ENCODE measurements around the gene FLYWCH1. TPM values are rescaled to one million over a fixed set of nuclear protein-coding genes. Genes with fewer than 3 reads are reported as not detected.

Gene FLYWCH1
- total RNA-seq, 2 donors from 2014 or later, result 41.4 to 97.1 TPM

DNA sequence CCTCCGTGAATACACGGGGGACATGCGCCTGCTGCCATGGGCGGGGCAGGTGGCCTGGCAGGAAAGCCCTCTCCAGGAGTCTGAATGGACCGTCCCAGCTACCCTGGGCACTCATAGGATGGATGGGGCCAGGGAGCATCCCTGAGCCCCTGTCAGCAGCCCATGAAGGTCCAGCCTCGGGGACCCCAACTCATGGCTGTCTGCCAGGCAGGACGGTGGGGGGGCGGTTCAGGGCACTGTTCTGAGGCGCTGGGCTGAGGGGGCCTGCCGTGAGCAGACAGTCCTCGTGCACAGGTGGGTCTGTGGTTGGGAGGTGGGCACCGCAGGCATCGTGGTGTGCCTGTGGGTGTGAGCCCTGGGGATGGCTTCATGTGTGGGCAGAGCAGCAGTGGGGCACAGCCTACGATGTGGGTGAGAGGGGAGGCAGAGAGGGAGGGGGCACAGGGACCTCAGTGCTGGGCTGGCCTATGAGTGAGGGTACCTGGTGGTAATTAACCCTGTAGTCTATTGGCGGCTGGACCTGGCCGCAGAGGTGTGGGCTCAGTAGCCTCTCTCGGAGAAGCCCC, 75.0 kb downstream of the FLYWCH1 start:
- Mint-ChIP-seq H3K27ac (no peak overlapping the region), H3K36me3 (ENCODE audit: low read depth) (no peaks in the 10 kb centered on the region), H3K4me1 (peaks cover 1% of the 10 kb centered on the region), H3K4me3 (no peak overlapping the region), H3K27me3 (no peaks in the 10 kb centered on the region)
- no peaks in the 10 kb centered on the region for H3K9me3 ChIP-seq (ENCODE audit: control insufficient read depth, low read length, poor library complexity, severe bottlenecking)
- ATAC-seq (no peak), DNase-seq (no peak)

DNA sequence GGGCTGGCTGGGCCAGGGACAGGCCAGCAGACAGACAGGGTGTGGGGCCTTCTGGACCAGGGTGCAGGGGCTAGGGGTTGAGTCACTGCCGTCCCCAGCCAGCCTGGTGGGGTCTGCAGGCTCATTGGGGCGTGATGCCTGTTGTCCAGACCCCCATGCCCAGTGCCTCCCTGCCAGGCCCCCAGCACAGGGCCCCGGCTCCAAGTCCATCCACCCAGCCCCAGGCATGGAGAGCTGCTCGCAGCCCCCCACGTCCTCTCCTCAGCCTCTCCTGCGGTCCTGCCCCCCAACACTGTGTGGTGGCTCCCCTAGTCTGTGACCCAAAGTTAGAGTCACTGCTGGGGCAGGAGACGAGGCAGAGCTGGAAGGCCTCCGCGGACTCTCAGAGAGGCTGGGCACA, 75.6 kb downstream of the FLYWCH1 start:
- no peaks in the 10 kb centered on the region for H3K36me3 Mint-ChIP-seq (ENCODE audit: low read depth)
- H3K27me3 Mint-ChIP-seq, result no peaks in the 10 kb centered on the region
- H3K27ac Mint-ChIP-seq, result no peak overlapping the region
- no peaks in the 10 kb centered on the region for H3K9me3 ChIP-seq (ENCODE audit: control insufficient read depth, low read length, poor library complexity, severe bottlenecking)
- no peaks in the 10 kb centered on the region for H3K4me1 Mint-ChIP-seq
- no peak for ATAC-seq
- no peak overlapping the region for H3K4me3 Mint-ChIP-seq
- DNase-seq, result no peak

DNA sequence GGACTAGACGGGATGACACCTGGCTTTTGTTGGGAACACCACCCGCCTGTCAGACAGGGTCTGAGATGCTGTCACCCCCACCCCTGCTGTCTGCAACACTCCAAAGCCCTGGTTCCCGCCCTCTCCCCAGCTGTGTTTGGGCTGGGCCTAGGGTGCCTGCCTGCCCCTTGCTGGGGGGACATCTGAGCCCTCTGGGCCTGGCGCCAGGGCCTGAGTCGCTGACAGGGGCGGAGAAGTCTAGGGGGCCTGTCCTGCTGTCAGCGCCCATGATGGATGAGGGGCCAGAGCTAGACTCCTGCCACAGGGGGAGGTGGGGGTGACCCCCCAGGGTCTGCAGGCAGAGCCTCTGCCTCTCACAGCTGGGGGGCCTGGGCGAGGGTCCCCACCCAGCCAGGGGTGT, 76.1 kb downstream of the FLYWCH1 start:
- H3K9me3 ChIP-seq (ENCODE audit: control insufficient read depth, low read length, poor library complexity, severe bottlenecking), result no peaks in the 10 kb centered on the region
- Mint-ChIP-seq H3K4me1 (no peaks in the 10 kb centered on the region), H3K36me3 (ENCODE audit: low read depth) (no peaks in the 10 kb centered on the region), H3K27me3 (no peaks in the 10 kb centered on the region), H3K4me3 (no peak overlapping the region), H3K27ac (no peak overlapping the region)
- DNase-seq (no peak), ATAC-seq (no peak)

DNA sequence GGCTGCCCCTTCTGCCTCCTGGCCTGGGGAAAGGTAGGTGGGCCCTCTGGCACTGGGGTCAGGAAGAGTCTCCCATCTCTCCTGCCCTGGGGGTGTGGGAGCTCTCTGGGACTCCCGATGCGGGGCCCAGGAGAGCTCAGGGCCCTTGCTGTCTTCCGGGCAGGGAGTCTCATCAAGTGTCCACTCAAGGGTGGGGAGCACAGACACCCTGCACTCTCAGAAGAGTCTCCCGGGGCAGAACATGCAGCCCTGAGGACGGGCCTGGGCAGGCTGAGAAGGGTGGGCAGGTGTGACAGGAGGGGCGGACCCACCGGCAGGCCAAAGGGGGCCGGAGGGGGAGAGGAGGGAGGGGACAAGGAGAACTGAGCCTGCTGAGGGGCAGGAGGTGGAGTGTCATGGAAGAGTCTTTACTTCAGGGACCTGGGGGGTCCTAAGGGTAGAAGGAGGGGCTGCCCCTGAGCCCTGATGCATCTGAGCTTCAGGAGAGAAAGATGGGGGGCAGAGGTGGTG, 76.9 kb downstream of the FLYWCH1 start:
- ATAC-seq (no peak), DNase-seq (no peak)
- H3K4me1 Mint-ChIP-seq, result no peaks in the 10 kb centered on the region
- H3K9me3 ChIP-seq (ENCODE audit: control insufficient read depth, low read length, poor library complexity, severe bottlenecking), result no peaks in the 10 kb centered on the region
- no peak overlapping the region for H3K4me3 Mint-ChIP-seq
- H3K27ac Mint-ChIP-seq, result no peak overlapping the region
- no peaks in the 10 kb centered on the region for H3K36me3 Mint-ChIP-seq (ENCODE audit: low read depth)
- no peaks in the 10 kb centered on the region for H3K27me3 Mint-ChIP-seq

DNA sequence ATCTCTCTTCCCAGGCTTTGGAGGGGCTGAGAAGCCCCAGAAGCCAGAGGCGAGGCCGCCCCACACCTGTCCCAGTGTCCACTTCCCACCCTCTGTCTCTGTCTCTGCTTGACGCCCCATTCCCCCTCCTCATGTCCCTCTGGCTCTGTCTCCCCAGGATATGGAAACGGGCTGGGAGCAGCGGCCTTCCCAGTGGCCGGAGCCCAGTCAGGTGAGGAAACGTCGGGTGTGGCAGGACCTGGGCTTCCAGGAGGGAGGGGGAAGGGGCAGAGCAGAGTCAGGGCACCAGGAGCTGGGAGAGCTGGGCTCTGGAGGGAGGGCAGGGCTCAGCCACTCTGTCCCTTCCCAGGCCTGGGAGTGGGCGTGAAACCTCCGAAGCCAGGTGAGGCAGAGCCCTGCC, 79.2 kb downstream of the FLYWCH1 start:
- H3K36me3 Mint-ChIP-seq (ENCODE audit: low read depth), result no peaks in the 10 kb centered on the region

DNA sequence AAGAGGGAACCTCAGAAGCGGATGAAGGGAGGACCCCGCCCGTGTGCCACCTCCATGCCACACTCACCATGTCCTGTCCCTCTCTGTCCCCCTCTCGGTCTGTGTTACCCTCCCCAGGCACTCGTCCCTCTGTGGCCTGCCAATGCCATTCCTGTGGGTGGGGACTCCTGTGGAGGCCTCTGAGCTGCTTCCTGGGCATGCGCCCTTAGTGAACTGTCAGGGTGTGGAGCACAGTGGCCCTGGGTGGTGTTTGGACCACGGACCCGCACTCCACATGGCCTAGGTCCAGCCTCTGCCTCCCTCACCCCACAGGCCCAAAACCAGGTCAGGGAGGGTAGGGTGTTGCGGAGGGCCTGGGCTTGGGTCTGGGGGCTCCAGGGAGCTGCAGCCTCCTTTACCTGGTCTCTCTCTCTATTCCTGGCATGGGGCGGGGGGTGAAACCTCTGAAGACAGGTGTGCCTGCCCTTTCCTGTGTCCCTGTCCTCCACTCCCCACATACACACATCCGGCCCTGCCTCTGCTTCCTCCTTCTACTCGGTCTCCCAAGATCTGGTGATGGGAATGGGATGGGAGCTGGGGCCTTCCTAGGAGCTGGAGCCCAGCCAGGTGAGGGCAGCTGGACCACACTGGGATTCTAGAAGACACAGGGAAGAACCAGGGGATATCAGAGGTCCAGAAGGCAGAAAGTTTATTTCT, 80.0 kb downstream of the FLYWCH1 start:
- H3K4me1 Mint-ChIP-seq, result no peaks in the 10 kb centered on the region
- H3K9me3 ChIP-seq (ENCODE audit: control insufficient read depth, low read length, poor library complexity, severe bottlenecking), result no peaks in the 10 kb centered on the region
- no peaks in the 10 kb centered on the region for H3K27me3 Mint-ChIP-seq

More for the DNA sequence above, 79.2 kb downstream of the FLYWCH1 start:
- Mint-ChIP-seq H3K4me3 (no peak overlapping the region), H3K4me1 (no peaks in the 10 kb centered on the region), H3K27ac (no peak overlapping the region), H3K27me3 (no peaks in the 10 kb centered on the region)
- no peak for ATAC-seq
- no peak for DNase-seq
- no peaks in the 10 kb centered on the region for H3K9me3 ChIP-seq (ENCODE audit: control insufficient read depth, low read length, poor library complexity, severe bottlenecking)

DNA sequence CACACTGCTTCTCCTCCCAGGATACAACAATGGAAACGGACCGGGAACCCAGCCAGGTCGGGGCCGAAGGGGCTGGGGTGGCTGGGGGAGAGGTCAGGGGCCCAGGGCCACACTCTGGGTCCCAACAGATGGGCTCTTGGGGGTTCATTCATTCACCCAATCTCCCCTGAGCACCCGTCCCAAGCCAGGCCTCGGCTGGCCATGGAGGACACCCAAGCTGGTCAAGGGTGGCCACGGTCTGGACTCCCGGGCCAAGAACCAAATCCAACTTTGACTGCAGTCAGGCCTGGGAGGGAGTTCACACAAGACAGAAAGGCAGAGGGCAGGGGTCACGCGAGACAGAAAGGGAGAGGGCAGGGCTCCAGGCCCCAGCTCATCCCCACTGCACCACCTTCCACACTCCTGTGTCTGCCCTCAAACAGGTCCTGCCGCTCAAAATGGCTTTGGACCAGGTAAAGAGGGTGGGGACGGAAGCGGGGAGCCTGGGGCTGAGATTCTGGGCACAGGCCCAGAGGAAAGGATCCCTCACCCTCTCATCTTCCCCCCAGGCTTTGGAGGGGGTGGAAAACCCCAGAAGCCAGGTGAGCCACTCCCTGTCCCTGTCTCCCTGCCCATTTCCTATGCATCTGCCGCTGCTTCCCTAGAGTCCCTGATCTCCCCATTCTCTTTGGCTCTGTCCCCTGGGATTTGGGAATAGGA, 80.8 kb downstream of the FLYWCH1 start:
- no peak for ATAC-seq
- H3K4me3 Mint-ChIP-seq, result no peak overlapping the region

More for the DNA sequence above, 80.0 kb downstream of the FLYWCH1 start:
- Mint-ChIP-seq H3K27ac (no peak overlapping the region), H3K4me3 (no peak overlapping the region), H3K36me3 (ENCODE audit: low read depth) (no peaks in the 10 kb centered on the region)
- no peak for ATAC-seq
- no peak for DNase-seq

DNA sequence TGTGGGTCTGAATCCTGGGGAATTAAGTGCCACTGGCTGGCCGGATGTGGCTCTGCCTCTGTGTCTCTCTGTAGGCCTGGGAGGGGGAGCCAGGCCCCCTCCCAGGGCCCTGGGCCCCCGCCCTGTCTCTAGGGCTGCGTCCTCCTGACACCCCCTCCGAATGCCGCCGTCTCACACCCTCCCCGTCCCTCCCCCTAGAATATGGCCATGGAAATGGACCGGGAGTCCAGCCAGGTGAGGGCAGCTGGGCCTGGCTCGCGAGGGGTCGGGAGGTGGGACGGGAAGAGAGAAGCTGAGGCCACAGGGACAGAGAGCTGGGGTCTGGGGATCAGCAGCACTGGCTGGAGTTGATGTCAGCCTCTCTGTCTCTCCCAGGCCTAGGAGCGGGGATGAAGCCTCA, 84.6 kb downstream of the FLYWCH1 start:
- H3K4me3 Mint-ChIP-seq, result no peak overlapping the region
- ATAC-seq (no peak), DNase-seq (no peak)
- no peaks in the 10 kb centered on the region for H3K36me3 Mint-ChIP-seq (ENCODE audit: low read depth)
- H3K27ac Mint-ChIP-seq, result no peak overlapping the region
- no peaks in the 10 kb centered on the region for H3K9me3 ChIP-seq (ENCODE audit: control insufficient read depth, low read length, poor library complexity, severe bottlenecking)
- H3K4me1 Mint-ChIP-seq, result no peaks in the 10 kb centered on the region
- H3K27me3 Mint-ChIP-seq, result peaks cover 15% of the 10 kb centered on the region

More for the DNA sequence above, 80.8 kb downstream of the FLYWCH1 start:
- H3K27me3 Mint-ChIP-seq, result no peaks in the 10 kb centered on the region
- H3K9me3 ChIP-seq (ENCODE audit: control insufficient read depth, low read length, poor library complexity, severe bottlenecking), result no peaks in the 10 kb centered on the region
- no peaks in the 10 kb centered on the region for H3K36me3 Mint-ChIP-seq (ENCODE audit: low read depth)
- H3K4me1 Mint-ChIP-seq, result no peaks in the 10 kb centered on the region
- no peak overlapping the region for H3K27ac Mint-ChIP-seq
- no peak for DNase-seq

DNA sequence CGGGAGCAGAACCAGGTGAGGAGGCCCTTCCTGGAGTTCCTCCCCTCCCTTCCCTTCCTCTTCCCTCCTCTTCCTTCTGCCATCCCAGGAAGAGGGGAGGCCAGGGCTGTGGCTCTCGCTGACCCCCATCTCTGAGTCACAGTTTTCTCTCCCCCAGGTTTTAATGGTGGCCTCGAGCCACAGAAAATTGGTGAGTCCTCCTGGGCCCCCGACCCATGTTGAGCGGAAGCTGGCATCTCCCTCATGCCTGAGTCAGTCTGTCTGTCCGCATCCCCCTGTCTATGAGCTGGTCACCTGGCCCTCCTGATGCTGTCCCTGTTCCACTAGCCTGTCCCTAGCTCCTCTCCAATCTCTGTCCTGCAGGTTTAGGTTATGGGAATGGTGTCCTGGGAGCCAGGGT, 88.2 kb downstream of the FLYWCH1 start:
- Mint-ChIP-seq H3K4me1 (no peaks in the 10 kb centered on the region), H3K27ac (no peak overlapping the region), H3K36me3 (ENCODE audit: low read depth) (no peaks in the 10 kb centered on the region), H3K4me3 (no peak overlapping the region), H3K27me3 (peaks cover 15% of the 10 kb centered on the region)
- DNase-seq (no peak), ATAC-seq (no peak)
- H3K9me3 ChIP-seq (ENCODE audit: control insufficient read depth, low read length, poor library complexity, severe bottlenecking), result no peaks in the 10 kb centered on the region

DNA sequence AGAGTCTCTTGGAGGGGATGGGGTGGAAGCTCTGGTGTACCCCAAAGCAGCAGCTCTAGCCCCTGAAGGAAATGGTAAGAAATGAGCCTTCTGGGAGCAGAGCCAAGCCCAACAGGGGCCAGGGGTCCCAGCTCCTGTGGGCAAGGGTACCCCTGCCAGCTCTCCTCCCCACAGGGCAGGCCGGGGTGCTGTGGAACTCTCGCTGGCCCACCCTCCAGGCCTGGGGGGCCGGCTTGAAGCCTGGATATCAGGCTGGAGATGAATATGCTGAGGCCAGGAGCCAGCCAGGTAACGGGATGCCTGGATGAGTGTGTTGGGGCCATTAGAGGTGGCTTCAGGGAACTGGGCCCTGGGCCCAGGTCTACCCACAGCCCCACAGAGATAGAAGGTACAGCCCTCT, 88.8 kb downstream of the FLYWCH1 start:
- H3K4me1 Mint-ChIP-seq, result no peaks in the 10 kb centered on the region

More for the DNA sequence above, 88.8 kb downstream of the FLYWCH1 start:
- H3K9me3 ChIP-seq (ENCODE audit: control insufficient read depth, low read length, poor library complexity, severe bottlenecking), result no peaks in the 10 kb centered on the region
- Mint-ChIP-seq H3K4me3 (no peak overlapping the region), H3K27me3 (peaks cover 15% of the 10 kb centered on the region), H3K36me3 (ENCODE audit: low read depth) (no peaks in the 10 kb centered on the region), H3K27ac (no peak overlapping the region)
- DNase-seq (no peak), ATAC-seq (no peak)

Other genes starting within 250 kb of the FLYWCH1 start
- 10 to 100 TPM; 19.6 to 21.9 TPM for gene KCTD5, start 229.4 kb upstream of the FLYWCH1 start, total RNA-seq
- gene PRSS27, start 191.7 kb upstream of the FLYWCH1 start, total RNA-seq, result 1 to 10 TPM in 1 of 2 donors, under 1 TPM in 1; 0.83 to 1.4 TPM
- 1,000 to 10,000 TPM; 1,185 to 1,285 TPM for gene SRRM2, start 159.3 kb upstream of the FLYWCH1 start, total RNA-seq
- 100 to 1,000 TPM; 121 to 131 TPM for gene ELOB, start 134.7 kb upstream of the FLYWCH1 start, total RNA-seq
- not detected for gene PRSS33, start 124.4 kb upstream of the FLYWCH1 start, total RNA-seq
- not detected for gene PRSS41, start 113.5 kb upstream of the FLYWCH1 start, total RNA-seq
- 1 to 10 TPM in 1 of 2 donors, not detected in 1; 1.6 TPM for gene PRSS21, start 94.7 kb upstream of the FLYWCH1 start, total RNA-seq
- gene ZG16B, start 81.6 kb upstream of the FLYWCH1 start, total RNA-seq, result not detected
- gene PRSS22, start 53.8 kb upstream of the FLYWCH1 start, total RNA-seq, result under 1 TPM; 0.37 to 0.92 TPM
- gene FLYWCH2, start 28.7 kb upstream of the FLYWCH1 start, total RNA-seq, result 10 to 100 TPM; 11.6 to 15.1 TPM
- not detected for gene KREMEN2, start 52.3 kb downstream of the FLYWCH1 start, total RNA-seq
- gene PAQR4, start 57.4 kb downstream of the FLYWCH1 start, total RNA-seq, result 1 to 10 TPM; 1.7 to 2.7 TPM
- gene PKMYT1, start 68.5 kb downstream of the FLYWCH1 start, total RNA-seq, result not detected
- gene CLDN9, start 101.0 kb downstream of the FLYWCH1 start, total RNA-seq, result not detected
- gene CLDN6, start 106.3 kb downstream of the FLYWCH1 start, total RNA-seq, result not detected
- gene TNFRSF12A, start 108.4 kb downstream of the FLYWCH1 start, total RNA-seq, result 1 to 10 TPM in 1 of 2 donors, under 1 TPM in 1; 0.92 to 1.3 TPM
- gene HCFC1R1, start 112.0 kb downstream of the FLYWCH1 start, total RNA-seq, result 10 to 100 TPM; 10.6 to 14.4 TPM
- gene THOC6, start 112.1 kb downstream of the FLYWCH1 start, total RNA-seq, result 10 to 100 TPM; 21.3 to 23.7 TPM
- not detected for gene BICDL2, start 125.0 kb downstream of the FLYWCH1 start, total RNA-seq
- 1 to 10 TPM; 1.4 to 1.5 TPM for gene MMP25, start 134.6 kb downstream of the FLYWCH1 start, total RNA-seq
- gene IL32, start 153.7 kb downstream of the FLYWCH1 start, total RNA-seq, result 1,000 to 10,000 TPM; 1,099 to 1,147 TPM
- gene ZSCAN10, start 187.4 kb downstream of the FLYWCH1 start, total RNA-seq, result under 1 TPM; 0.12 to 0.26 TPM
- not detected for gene ZNF205, start 200.7 kb downstream of the FLYWCH1 start, total RNA-seq
- 1 to 10 TPM; 3.1 to 3.4 TPM for gene ZNF213, start 223.1 kb downstream of the FLYWCH1 start, total RNA-seq

Data from T-helper 17 cell (primary cell).